A673 (cell line): ENCODE results near the gene FUT4.

Experiments
- EZH2 ChIP-seq: fragments of 200-600 bp; sonication (generic); IDR thresholded peaks from 2 replicates; pipeline ENCODE4 v1.6.1; 2017; ENCODE audit warnings: borderline replicate concordance, low read depth, mild to moderate bottlenecking, mixed read lengths, antibody characterized with exemption, low read length; ENCODE audit not compliant: poor library complexity, severe bottlenecking
- TF ChIP-seq, protein P1 (sequence below): fragments of 300-800, 200-600 bp; sonication (generic); conservative IDR thresholded peaks from 2 replicates; pipeline ENCODE4 v1.5.1; 2017; ENCODE audit warnings: low read depth, mild to moderate bottlenecking, antibody characterized with exemption, low read length, moderate library complexity, mixed read lengths

DNA sequence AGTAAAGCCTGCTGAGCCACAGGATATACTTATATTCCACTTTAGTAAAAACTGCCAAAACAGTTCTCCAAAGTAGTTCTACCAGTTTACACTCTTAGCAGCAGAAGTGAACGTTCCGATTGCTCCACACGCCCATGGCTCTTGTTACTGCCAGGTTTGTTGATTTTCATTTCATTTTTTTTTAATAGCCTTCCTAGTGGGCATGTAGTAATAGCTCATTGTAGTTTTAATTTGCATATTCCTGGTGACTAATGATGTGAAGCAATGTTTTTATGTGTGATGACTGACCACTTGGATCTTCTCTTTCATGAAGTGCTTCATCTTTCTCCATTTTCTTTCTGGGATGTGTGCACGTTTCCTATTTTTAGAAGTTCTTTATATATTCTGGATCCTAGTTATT, 36.2 kb upstream of the FUT4 start:
- TF ChIP-seq, protein P1, sequence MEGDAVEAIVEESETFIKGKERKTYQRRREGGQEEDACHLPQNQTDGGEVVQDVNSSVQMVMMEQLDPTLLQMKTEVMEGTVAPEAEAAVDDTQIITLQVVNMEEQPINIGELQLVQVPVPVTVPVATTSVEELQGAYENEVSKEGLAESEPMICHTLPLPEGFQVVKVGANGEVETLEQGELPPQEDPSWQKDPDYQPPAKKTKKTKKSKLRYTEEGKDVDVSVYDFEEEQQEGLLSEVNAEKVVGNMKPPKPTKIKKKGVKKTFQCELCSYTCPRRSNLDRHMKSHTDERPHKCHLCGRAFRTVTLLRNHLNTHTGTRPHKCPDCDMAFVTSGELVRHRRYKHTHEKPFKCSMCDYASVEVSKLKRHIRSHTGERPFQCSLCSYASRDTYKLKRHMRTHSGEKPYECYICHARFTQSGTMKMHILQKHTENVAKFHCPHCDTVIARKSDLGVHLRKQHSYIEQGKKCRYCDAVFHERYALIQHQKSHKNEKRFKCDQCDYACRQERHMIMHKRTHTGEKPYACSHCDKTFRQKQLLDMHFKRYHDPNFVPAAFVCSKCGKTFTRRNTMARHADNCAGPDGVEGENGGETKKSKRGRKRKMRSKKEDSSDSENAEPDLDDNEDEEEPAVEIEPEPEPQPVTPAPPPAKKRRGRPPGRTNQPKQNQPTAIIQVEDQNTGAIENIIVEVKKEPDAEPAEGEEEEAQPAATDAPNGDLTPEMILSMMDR = no peak
- TF ChIP-seq EZH2 = no peak
